NCI-H460 (cell line): ENCODE results near the gene RSPH1. TPM values are rescaled to one million over a fixed set of nuclear protein-coding genes. Genes with fewer than 3 reads are reported as not detected.

Experiments used
- DNase-seq: peaks from one replicate; pipeline ENCODE4 v3.0.0-alpha.2; 2016; ENCODE audit warnings: low read depth; ENCODE audit errors: extremely low read depth
- total RNA-seq: library from RNA; depleted of rRNA; stranded (reverse); fragments of >200 nt; shearing (Covaris generic); gene quantifications from 2 replicates; pipeline ENCODE4 v1.2.3, GENCODE V29; 2014

The RSPH1 gene
- total RNA-seq, 1 experiment from 2014 or later, result 0.02 TPM

- no peak for DNase-seq
These were observed 36.6 kb upstream of the RSPH1 start for GRCh38 chr21:42532466-42533181.

GRCh38 chr21:42531771-42532170 is 35.7 kb upstream of the RSPH1 start:
- DNase-seq, result no peak

- no peak for DNase-seq
These were observed 34.1 kb upstream of the RSPH1 start for GRCh38 chr21:42530167-42530518.

- DNase-seq, result no peak
These were observed 31.6 kb upstream of the RSPH1 start for GRCh38 chr21:42527489-42528158.

- DNase-seq, result no peak
These were observed 31.1 kb upstream of the RSPH1 start for GRCh38 chr21:42527127-42527488.

GRCh38 chr21:42526379-42526727 is 30.3 kb upstream of the RSPH1 start:
- no peak for DNase-seq

GRCh38 chr21:42525676-42526378 is 29.8 kb upstream of the RSPH1 start:
- DNase-seq, result no peak

GRCh38 chr21:42525029-42525581 is 29.1 kb upstream of the RSPH1 start:
- DNase-seq, result no peak

DNA sequence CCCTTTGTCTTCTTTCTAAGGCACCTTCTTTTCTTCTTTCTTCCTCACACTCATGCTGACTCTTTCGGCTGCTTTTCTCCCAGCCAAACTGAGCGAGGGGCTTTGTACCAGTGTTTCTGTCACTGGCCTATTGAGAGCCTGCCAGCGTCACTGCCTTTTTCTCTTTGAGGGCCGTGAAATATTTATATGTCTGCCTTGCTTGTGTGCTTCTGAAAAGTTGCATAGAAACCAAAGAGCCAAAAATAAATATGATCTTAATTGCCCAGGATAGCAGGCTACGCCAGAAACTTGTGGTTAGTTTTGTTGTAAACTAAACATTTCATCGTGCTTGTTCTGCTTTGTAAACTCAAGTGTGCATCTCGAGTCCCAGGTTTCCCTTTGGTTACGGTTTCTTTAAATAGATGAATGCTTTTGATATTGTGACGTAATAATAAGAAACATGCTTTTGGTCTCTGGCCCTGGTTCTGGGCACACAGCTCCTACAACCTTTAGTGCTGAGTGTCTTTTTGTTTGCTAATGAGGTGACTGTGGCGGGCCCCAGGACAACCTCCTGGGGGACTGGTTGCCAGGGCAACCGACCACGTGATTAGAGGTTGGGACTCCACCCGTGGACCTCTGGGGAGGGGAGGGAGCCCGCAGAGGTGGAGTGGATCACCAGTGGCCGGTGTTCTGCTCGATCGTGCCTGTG is 28.5 kb upstream of the RSPH1 start:
- DNase-seq, result no peak

DNA sequence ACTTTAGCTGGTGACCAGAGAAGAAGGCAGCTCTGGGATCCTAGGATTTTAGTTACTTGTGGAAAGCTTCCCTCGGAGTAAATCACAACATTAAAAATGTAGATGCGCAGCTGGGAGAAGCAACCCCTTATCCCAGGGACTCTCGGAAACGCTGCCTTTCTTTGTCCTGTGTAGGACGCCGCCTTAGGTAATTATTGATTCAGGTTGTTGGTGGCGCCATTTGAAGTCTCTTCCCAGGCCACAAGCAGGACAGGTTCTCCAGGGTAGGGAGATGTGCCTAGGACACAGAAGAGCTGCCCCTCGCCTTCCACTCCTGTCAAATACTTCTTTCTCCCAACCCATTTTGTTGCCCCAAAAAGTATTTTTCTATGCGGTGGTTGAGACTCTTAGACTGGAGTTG is 27.9 kb upstream of the RSPH1 start:
- no peak for DNase-seq

DNA sequence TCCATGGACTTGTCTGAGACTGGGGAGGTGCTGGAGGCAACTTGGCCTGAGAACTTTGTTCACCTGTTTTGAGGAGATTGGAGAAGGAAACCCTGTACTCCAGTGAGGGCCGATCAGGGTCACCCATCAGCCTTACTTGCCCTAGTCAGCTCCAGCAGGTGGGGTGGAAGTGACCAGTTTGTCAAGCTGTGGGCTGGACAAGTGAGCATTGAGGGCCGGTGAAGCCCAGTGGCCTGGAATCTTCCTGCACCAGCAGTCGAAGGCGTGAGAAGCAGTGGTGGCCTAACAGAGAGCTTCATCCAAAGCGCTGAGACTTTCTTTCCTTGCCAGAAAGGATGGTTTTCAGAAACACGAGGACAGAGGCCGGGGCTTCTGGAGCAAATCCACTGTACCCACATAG is 27.2 kb upstream of the RSPH1 start:
- no peak for DNase-seq

GRCh38 chr21:42522771-42523170 is 26.7 kb upstream of the RSPH1 start:
- DNase-seq, result no peak

DNA sequence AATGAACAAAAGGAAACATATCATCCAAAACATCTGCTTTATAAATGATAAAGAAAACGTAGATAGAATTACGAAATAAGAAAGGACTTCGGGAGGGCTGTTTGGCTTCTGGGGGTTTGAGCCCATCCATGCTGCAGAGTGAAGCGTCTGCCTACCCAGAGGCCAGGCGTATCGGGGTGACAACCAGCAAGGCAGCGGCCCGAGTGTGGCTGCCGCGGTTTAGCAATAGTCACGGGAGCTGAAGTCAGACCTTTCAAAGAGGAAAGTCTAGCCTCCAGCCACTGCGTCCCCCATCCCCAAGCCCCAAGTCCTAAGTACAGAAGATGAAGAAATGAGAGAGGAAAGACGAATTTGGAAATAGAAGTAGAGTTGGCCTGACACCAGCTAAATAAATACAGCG is 26.2 kb upstream of the RSPH1 start:
- no peak for DNase-seq

- no peak for DNase-seq
These were observed 25.8 kb upstream of the RSPH1 start for GRCh38 chr21:42521805-42522204.

GRCh38 chr21:42521384-42521783 is 25.4 kb upstream of the RSPH1 start:
- no peak for DNase-seq

DNA sequence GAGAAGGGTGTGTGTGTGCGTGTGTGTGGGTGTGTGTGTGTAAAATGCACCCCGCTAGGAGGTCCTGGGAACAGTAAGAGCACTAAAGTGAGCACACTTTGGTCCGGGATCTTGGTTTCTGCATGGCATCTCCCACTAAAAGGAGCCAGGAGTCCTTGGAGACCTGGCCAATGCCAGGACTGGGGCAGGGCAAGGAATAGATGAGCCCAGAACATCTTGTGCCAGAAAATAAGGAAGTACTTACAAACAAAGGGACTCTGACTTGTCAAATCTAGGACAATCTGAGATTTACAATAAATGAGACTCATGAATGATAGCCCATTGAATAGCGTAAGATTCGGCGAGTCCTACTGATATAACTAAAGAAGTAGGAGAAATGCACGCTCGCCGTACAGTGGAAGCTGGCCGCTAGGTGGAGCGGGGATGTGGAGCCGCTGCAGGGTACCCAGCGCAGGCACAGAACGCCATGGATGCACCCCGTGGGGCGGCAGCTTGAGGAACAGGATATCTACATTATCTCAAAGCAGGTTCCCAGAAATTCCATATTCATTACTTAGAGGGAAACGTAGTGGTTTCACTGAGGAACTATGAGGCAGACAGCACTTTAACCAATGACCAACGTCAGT is 24.7 kb upstream of the RSPH1 start:
- DNase-seq, result no peak

GRCh38 chr21:42518626-42519025 is 22.6 kb upstream of the RSPH1 start:
- no peak for DNase-seq

DNA sequence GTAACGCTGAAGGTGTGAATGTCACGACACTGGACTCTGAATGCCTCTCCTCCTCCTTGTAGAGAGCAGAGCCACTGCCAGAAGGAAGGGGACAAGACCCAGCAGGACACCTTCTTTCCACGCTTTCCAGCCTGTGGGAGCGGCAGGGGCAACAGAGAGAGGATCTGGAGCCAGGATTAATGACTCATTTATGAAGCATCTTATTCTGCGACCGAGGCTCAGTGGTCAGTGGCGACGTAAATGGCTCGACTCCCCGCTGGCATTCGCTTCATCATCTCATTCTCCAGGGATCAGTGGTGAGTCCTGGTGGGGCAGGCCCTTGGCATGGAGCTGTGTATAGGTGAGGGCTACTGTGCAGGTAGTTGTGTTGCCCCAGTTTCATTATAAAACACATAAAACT is 22.2 kb upstream of the RSPH1 start:
- peak; percentile 66 for DNase-seq

- no peak for DNase-seq
These were observed 19.9 kb upstream of the RSPH1 start for GRCh38 chr21:42515708-42516502.

GRCh38 chr21:42514883-42515228 is 18.8 kb upstream of the RSPH1 start:
- no peak for DNase-seq
